Suprapubic skin (tissue), 4 donors: ENCODE data around the gene FLNB.
A peak's percentile ranks its signal among the peaks of the same experiment; 100 is the strongest.

Experiments used
- CTCF ChIP-seq, 2 donors: fragments of 200-600 bp in 1 of 2; fragments of 450-650 bp in 1 of 2; sonication (generic) in 1 of 2; IDR thresholded peaks; one replicate each; pipeline ENCODE4 v1.5.1; 2016 to 2019; ENCODE audit warnings: antibody characterized with exemption in 2 of 2, mild to moderate bottlenecking in 1 of 2, moderate library complexity in 1 of 2
- EP300 ChIP-seq: sonication (generic); formaldehyde crosslinking; IDR thresholded peaks from one replicate; pipeline ENCODE4 v1.6.1; 2017; ENCODE audit warnings: antibody characterized with exemption
- POLR2A ChIP-seq, 2 donors: fragments of 450-650 bp; IDR thresholded peaks; one replicate each; pipeline ENCODE4 v1.6.1; 2017; ENCODE audit warnings: antibody characterized with exemption in 2 of 2, mild to moderate bottlenecking in 2 of 2, moderate library complexity in 2 of 2
- POLR2AphosphoS5 ChIP-seq, 3 donors: sonication (generic); formaldehyde crosslinking; IDR thresholded peaks; one replicate each; pipeline ENCODE4 v1.6.1; 2017; ENCODE audit warnings: antibody characterized with exemption in 3 of 3

- TF ChIP-seq POLR2A (IDR thresholded peaks at IDR 0.05) (no peak), CTCF (IDR thresholded peaks at IDR 0.05) (peak; percentile 48 to 85), EP300 (no peak), POLR2AphosphoS5 (IDR thresholded peaks at IDR 0.05) (no peak)
Measured at GRCh38 chr3:58217209-58217811, 209.1 kb downstream of the FLNB start.
